HG02623 (cell line): ENCODE measurements around the gene ATG16L1.
A peak's percentile ranks its signal among the peaks of the same experiment; 100 is the strongest.

ENCODE experiments used
- ATAC-seq: cut with Tn5 transposase; IDR thresholded peaks from one replicate; pipeline ENCODE4 v1.9.1; 2021; ENCODE audit warnings: moderate library complexity; ENCODE audit not compliant: unreplicated experiment

ATG16L1 gene

GRCh38 chr2:233251306-233252116, at the start of gene ATG16L1:
Gene ATG16L1 (plus strand): TSS chr2:233251673. CDS start chr2:233251828, 155 bp downstream.
- peak; percentile 90 for ATAC-seq

DNA sequence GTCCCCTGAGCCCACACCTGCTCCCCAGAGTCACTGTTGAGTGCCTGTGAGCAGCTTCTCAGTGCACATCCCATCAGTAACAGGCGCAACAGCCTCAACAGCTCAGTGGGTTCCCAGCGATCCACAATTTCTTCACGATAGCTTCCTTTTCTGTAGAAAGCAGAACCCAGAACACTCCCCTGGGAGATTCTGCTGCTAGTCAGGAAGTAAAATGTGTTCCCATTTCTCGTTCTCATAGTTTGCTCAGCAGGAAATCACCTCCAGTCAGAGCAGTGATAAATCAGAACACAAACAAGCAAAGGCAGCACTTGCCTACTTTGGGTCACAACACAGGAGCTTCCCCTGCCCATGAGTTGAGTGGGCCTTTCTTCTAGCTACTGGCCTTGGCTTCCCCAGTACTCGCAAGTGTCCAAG, 48.9 kb upstream of the ATG16L1 start:
- ATAC-seq = no peak

- no peak for ATAC-seq
Measured at GRCh38 chr2:233203060-233203459, 48.4 kb upstream of the ATG16L1 start.

DNA sequence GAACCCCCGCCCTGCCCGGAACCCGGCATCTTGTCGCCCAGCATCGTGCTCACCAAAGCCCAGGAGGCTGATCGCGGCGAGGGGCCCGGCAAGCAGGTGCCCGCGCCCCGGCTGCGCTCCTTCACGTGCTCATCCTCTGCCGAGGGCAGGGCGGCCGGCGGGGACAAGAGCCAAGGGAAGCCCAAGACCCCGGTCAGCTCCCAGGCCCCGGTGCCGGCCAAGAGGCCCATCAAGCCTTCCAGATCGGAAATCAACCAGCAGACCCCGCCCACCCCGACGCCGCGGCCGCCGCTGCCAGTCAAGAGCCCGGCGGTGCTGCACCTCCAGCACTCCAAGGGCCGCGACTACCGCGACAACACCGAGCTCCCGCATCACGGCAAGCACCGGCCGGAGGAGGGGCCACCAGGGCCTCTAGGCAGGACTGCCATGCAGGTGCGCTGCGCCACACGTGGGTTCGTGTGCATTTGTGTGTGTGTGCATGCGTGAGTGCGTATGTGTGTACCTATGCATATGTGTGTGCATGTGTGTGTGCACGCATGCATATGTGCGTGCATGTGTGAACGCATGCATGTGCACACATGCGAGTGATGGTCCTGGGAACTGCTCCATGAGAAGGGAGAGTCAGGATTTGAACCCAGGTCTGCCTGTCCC, 47.1 kb upstream of the ATG16L1 start:
- no peak for ATAC-seq

GRCh38 chr2:233208382-233209116, 42.9 kb upstream of the ATG16L1 start:
- ATAC-seq = no peak

DNA sequence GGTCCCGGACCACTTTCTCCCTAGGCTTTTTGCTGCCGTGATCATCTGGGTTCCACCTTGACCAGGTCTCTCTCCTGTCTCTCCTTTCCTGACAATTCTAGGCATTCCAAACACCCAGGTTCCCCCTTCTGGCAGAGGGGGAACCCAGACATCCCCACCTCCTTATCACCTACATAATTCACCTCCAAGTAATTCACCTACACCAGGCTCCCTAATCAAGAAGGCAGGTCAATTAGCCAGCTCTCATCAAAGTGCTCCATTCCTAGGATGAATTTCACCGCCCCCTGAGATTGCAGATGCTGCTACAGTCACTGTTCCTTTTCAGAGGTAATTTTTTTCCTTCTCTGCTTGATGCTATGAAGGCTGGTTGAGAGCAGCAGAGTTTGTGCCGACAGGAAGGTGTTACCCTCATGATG, 42.3 kb upstream of the ATG16L1 start:
- ATAC-seq = no peak

- no peak for ATAC-seq
Measured at GRCh38 chr2:233209533-233210171, 41.8 kb upstream of the ATG16L1 start.

DNA sequence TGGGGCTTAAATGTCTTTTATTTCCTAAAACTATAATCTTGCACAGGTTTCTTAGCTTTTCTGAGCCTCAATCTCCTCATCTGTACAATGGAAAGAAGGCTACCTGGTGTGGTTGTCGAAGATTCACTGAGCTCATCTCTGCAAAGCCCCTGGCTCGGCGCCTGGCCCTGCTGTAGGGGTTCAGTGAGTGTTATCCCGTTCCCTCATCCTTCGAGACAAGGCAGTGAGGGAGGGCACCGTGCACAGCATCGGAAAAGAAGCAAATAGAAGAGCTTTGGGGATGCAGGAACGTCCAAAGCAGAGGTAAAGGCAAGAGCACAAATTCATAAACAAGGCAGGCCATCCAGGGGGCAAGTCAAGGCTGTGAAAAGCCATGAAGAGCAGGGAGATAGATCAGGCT, 41.2 kb upstream of the ATG16L1 start:
- no peak for ATAC-seq

- ATAC-seq = no peak
Measured at GRCh38 chr2:233210843-233211547, 40.5 kb upstream of the ATG16L1 start.

- ATAC-seq = no peak
Measured at GRCh38 chr2:233211548-233211895, 40.0 kb upstream of the ATG16L1 start.

DNA sequence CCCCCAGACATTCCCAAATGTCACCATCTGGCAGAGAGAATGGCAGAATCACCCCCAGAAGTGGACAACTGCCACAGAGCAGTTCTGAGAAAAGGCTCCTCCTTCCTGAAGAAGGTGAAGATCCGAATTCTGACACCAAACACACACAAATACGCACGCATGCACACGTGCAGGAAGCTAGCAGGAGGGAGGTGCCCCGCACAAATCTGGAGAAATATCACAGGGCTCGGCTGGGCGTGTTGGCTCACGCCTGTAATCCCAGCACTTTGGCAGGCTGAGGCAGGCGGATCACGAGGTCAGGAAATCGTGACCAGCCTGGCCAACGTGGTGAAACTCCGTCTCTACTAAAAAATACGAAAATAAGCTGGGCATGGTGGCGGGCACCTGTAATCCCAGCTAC, 38.5 kb upstream of the ATG16L1 start:
- no peak for ATAC-seq

DNA sequence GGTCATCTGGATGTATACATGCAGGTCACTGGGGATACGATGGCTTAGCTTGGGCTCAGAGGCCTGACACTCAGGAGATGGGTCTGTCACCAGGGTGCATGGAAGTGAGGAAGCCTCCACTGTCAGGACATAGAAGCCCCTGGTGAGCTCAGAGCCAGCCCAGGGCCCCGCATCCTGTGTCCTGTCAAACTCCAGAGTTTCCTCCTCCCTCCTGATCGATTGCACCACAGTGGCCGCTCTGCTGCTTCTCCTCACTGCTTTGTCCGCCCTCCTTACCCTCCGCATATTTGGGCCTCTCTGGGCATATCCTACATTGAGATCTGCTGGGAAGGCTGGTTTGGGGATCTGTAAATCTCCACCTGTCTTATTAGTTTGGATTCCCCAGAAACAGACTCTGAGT, 37.5 kb upstream of the ATG16L1 start:
- no peak for ATAC-seq

- no peak for ATAC-seq
Measured at GRCh38 chr2:233217892-233218377, 33.5 kb upstream of the ATG16L1 start.

DNA sequence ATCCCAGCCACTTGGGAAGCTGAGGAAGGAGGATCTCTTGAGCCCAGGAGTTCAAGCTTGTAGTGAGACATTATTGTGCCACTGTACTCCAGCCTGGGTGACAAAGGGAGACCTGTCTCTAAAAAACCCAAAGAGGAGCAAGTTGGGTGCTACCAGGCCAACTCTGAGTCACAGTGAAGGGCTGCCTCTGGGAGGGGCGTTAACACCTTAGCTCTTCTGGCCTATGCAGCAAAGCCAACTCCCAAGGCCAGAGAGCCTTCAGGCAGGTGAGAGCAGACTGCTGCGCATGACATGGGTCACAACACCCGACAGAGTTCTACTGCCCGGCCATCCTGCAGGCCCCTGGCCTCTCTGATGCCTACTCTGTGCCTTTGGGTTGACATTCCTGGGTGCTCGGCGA, 32.6 kb upstream of the ATG16L1 start:
- no peak for ATAC-seq

DNA sequence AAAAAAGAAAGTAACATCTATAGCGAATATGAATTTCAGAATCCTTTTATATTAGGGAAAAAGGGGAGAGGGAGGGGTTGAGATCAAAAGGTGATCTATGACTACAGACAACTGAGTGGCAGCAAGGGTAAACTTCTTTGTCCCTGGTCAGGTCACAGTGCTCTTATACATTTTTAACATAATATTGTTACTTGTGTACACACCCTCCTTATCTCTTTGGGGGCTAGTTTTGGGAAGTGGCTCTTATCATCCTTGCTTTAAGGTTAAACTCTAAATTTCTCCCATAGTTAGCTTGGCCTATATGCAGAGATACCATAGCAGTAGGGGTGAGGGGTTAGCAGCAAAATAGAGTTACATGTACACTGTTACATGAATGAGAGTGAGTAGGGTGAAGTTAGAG, 31.6 kb upstream of the ATG16L1 start:
- ATAC-seq = no peak

- ATAC-seq = no peak
Measured at GRCh38 chr2:233221378-233222063, 30.0 kb upstream of the ATG16L1 start.

GRCh38 chr2:233223059-233223894, 28.2 kb upstream of the ATG16L1 start:
- peak; percentile 60 for ATAC-seq

DNA sequence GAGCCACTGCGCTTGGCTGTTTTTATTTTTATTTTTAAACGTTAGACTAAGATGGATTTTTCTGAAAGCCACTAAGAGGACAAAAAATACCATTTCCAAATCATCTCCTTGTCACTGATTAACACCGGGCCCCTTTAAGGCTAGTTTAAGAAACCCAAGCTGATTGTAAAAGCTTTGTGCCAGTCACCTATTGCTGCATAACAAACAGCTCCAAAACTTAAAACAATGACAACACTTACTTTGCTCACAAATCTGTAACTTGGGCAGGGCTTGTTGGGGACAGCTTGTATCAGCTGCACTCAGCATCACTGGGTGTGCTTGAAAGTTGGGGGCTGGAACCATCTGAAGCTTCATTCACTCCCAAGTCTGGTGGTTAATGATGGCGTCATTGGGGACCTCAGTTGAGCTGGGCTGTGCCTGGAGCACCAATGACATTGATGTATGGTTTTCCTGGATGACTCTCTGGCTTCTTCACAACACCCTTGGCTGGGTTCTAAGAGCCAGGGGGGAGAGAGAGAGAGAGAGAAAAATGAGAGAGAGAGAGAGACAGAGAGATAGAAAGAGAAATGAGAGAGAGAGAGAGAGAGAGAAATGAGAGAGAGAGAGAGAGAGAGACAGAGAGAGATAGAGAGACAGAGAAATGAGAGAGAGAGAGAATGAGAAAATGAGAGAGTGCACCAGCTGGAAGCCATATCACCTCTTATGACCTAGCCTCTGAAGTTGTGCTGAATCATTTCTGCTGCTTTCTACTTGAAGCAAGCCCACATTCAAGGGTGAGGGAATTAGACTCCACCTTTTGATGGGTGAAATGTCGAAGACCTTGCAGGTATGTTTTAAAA, 26.0 kb upstream of the ATG16L1 start:
- ATAC-seq = no peak
